ENCODE results near the gene SRL.
"Not testable (repeated sequence)": the region's sequence is repeated elsewhere in the genome, so short reads cannot be mapped to it uniquely, and the experiment has no call there.

SRL gene

DNA sequence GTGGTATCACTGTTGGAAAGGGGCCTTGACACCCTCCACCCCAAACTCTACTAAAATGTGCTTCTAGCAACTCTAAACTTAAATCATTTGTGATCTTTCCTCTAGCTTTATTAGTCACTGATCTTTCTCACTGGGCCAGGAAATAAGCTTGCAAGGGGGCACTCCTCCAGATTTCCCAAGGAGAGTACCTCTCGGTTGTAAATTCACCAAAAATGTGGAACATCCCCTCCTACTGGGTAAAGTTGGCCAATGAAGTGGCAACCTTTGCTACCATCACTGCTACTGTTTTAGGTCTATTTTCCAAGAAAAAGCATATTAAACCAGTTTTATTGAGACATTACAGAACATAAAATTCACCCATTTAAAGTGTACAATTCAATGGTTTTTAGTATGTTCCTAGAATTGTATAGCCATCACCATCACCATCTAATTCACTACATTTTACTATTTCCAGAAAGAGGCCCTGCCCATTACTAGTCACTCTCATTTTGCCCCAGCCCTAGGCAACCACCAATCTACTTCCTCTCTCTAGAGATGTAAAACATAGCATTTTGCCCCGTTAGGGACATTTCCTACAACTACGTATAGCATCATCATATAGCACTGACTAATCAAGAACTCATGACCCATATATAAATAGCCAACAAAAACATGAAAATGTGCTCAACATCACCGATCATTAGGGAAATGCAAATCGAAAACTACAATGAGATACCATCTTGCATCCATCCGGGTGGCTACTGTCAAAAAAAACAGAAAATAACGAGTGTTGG is 81.0 kb downstream of the SRL start:
- no peak for DNase-seq (ENCODE audit: low read depth in 3 of 3)

DNA sequence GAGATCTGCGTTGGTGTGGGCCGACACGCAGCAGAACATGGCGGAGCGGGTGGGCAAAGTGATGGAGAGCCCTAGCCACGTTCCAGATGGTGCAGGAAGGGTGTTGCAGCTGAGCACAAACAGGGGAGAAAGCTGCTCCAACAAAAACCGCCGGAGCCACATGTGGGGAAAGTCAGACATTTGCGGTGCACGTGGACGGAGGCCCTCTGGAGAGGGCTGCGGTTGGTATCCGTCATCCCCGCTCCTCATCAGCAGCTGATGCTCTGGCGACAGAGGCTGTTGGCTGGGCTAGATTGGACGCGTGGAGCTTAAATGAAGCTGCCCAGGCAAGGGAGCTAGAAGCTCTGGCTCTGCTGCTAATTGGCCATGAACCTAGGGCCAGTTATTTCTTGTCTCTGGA is 82.2 kb downstream of the SRL start:
- DNase-seq (ENCODE audit: low read depth in 3 of 3) = no peak

- no peak for DNase-seq (ENCODE audit: low read depth in 3 of 3)
Measured at GRCh38 chr16:4158143-4159093, 83.5 kb downstream of the SRL start.

DNA sequence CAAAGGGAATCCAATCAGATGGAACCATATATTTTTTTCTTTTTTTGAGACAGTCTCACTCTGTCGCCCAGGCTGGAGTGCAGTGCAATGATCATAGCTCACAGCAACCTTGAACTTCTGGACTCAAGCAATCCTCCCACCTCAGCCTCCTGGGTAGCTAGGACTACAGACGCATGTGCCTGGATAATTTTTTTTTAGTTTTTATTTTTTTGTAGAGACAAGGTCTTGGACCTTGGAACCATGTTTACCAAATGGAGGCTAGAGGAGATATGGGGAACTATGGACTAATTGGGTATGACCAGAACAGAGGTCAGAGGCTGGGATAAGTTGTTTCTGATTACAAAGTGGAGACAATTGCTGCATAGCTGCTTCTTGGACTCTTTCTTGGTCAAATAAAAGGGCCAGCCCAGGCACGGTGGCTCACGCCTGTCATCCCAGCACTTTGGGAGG is 84.5 kb downstream of the SRL start:
- DNase-seq (ENCODE audit: low read depth in 3 of 3) = no peak

DNA sequence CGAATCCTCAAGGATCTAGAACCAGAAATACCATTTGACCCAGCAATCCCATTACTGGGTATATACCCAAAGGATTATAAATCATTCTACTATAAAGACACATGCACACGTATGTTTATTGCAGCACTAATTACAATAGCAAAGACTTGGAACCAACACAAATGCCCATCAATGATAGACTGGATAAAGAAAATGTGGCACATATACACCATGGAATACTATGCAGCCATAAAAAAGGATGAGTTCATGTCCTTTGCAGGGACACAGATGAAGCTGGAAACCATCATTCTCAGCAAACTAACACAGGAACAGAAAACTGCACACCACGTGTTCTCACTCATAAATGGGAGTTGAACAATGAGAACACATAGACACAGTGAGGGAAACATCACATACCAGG is 85.4 kb downstream of the SRL start:
- not testable (repeated sequence) for DNase-seq (ENCODE audit: low read depth in 3 of 3)

DNA sequence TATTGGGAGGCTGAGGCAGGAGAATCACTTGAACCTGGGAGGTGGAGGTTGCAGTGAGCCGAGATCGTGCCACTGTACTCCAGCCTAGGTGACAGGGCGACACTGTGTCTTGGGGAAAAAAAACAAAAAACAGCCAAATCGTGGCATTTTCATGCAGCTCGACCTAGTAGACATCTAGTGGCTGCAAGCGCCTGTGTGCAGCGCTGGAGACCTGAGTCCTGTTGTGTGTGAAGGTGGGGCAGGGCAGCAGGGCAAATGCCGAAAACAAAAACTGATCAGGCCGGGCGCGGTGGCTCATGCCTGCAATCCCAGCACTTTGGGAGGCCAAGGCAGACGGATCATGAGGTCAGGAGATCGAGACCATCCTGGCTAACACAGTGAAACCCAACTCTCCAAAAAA is 88.5 kb downstream of the SRL start:
- DNase-seq (ENCODE audit: low read depth in 3 of 3) = not testable (repeated sequence)

DNA sequence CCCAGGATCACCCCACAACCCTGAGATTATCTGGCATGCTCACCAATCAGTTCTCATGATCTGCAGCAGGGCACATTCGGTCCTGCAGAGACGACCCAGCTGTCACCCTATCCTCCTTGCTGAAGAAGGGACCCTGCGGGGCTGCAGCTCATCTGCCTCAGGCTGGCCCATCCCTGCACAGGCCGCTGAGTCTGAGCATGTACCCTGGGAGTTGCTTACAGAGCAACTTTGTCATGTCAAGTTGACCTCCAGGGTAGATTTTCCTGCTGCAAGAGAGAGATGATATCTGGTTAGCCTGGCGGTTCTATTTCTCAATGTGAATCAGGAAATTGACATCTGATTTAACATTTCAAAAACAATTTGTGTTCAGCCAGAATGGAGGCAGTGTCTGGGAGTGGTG is 89.6 kb downstream of the SRL start:
- no peak for DNase-seq (ENCODE audit: low read depth in 3 of 3)

GRCh38 chr16:4147236-4147635 is 94.6 kb downstream of the SRL start:
- DNase-seq (ENCODE audit: low read depth in 3 of 3) = no peak

GRCh38 chr16:4142268-4142667 is 99.6 kb downstream of the SRL start:
- no peak for DNase-seq (ENCODE audit: low read depth in 3 of 3)

- DNase-seq (ENCODE audit: low read depth in 3 of 3) = no peak
Measured at GRCh38 chr16:4141604-4142003, 100.3 kb downstream of the SRL start.

GRCh38 chr16:4140652-4141051 is 101.2 kb downstream of the SRL start:
- DNase-seq (ENCODE audit: low read depth in 3 of 3) = no peak

DNA sequence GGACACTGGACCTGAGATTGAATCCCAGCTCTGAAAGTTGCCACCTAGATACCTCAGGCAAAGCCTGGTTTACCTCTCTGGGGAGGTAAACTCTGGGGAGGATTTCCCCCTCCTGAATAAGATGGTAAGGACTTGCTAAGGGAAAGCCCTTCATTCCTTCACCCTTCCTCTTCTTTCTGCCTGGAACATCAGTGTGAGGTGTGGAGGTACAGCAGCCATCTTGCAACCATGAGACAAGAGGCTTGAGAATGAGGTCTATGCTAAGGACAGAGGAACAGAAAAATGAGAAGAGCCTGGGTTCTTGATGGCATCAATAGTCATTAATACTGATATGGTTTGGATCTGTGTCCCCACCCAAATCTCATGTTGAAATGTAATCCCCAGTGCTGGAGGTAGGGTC is 101.9 kb downstream of the SRL start:
- DNase-seq (ENCODE audit: low read depth in 3 of 3) = no peak

Measured in stimulated activated CD4-positive, alpha-beta T cell treated with anti-CD3 and anti-CD28 coated beads, TNF-alpha, amount 100 ng/mL, for 48 hours (primary cell).